ENCODE measurements around the gene INO80B.

Gene INO80B

DNA sequence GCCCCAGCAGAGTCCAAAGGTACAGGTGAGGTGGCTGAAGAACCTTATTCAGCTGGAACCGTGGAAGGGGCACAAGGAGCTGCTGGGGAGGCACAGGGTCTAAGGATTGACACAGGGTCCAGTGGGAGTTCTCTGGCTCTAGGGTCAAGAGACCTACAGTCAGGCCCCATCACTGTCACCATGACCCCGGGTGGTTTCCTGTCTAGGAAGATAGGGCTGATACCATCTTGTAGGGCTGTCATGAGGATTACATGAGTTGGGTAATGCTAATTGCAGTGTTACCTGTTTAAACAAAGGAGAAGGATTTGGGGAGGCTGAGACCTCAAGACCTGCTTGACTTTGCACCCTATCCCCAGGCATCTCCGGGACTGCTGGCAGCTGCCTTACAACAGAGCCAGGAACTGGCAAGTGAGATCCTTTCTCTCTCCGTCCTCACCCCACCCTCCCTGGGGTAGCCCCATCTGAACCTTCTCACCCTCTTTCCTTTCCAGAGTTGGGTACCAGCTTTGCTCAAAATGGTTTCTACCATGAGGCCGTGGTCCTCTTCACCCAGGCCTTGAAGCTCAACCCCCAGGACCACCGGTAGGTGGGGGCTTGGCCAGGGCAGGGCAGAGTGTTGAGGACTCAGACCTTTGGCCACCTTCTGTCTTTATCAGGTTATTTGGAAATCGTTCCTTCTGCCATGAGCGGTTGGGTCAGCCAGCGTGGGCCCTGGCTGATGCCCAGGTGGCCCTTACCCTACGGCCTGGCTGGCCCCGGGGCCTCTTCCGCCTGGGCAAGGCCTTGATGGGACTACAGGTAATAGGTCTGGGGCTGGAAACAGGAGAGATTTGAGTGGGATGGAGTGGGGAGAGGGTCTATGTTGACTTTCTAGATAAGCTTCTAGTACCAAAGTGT, 37.0 kb downstream of the INO80B start:
- FAIRE-seq: no peak
- TF ChIP-seq POLR2A (IDR thresholded peaks at IDR 0.05; ENCODE audit: low read depth, low read length): no peak
- DNase-seq (ENCODE audit: insufficient read length, low spot score): no peak

DNA sequence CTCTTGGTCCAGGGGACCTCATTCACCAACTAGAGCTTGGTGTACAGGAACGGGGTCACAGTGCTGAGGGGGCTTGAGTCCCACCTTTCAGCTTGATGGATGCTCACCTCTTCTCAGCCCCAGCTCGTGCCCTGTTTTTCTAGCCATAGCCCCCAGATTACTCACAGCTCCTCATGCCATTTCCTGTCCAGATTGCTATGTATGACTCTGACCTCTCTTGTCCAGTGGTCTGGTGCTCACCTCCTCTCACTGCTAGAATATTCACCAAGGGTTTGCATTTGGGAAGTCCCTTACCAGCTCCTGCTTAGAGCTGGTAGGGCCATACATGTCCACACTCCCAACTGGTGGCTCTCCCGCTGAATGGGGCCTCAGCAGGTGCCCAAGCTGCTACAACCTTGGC, 38.7 kb downstream of the INO80B start:
- no peak for FAIRE-seq
- TF ChIP-seq POLR2A (IDR thresholded peaks at IDR 0.05; ENCODE audit: low read depth, low read length): no peak
- DNase-seq (ENCODE audit: insufficient read length, low spot score): no peak

DNA sequence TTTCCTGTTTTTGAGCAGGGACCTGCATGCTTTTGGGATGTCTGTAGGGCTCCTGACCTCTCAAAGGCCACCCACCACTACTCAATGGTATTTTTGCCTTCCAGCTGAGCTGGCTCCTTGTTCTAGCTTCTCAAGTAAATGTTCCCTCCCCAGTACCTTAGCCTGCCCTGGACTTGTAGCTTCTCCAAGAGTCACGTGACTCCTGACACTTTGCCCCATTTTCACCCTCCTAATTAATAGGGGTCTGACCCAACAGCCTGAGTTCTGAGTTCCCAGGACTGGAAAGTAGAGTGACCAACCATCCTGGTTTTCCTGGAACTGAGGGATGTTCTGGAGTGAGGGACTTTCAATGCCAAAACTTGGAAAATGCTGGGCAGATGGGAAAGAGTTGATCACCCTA, 40.6 kb downstream of the INO80B start:
- FAIRE-seq (no peak), DNase-seq (ENCODE audit: insufficient read length, low spot score) (no peak)
- TF ChIP-seq POLR2A (IDR thresholded peaks at IDR 0.05; ENCODE audit: low read depth, low read length): no peak

DNA sequence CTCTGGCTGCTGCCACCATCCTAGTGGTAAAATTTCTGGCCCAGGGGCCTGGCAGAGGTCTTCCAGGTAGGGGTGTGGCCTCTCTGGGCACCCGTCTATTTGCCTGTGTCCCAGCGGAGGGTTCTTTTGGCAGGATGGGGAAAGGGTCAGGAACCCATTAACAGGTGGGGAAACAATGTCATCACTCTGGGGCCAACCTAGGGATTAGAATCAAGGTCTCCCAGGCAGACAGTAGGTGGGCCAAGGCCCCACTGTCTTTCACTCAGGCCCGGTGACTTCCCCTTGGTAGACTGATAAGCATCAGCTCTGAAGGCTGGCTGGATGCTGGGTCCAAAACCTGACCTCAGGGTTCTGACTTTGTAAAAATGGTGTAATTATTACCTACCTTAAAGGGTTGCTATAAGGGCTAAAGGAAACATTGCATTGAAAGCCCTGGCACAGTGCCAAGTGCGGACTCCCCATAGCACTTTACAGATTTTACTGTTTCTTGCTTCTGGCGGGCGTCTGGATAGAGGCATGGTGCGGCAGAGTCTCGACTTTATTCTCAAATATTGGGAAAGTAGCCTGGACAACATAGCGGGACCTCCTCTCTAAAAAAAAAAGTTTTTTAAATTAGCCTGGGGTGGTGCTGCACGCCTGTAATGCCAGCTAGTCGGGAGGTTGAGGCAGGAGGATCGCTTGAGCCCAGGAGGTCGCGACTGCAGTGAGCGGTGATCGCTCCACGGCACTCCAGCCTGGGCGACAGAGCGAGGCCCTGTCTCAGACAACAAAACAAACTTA, 42.3 kb downstream of the INO80B start:
- FAIRE-seq: no peak
- DNase-seq (ENCODE audit: insufficient read length, low spot score): no peak
- TF ChIP-seq POLR2A (IDR thresholded peaks at IDR 0.05; ENCODE audit: low read depth, low read length): no peak

DNA sequence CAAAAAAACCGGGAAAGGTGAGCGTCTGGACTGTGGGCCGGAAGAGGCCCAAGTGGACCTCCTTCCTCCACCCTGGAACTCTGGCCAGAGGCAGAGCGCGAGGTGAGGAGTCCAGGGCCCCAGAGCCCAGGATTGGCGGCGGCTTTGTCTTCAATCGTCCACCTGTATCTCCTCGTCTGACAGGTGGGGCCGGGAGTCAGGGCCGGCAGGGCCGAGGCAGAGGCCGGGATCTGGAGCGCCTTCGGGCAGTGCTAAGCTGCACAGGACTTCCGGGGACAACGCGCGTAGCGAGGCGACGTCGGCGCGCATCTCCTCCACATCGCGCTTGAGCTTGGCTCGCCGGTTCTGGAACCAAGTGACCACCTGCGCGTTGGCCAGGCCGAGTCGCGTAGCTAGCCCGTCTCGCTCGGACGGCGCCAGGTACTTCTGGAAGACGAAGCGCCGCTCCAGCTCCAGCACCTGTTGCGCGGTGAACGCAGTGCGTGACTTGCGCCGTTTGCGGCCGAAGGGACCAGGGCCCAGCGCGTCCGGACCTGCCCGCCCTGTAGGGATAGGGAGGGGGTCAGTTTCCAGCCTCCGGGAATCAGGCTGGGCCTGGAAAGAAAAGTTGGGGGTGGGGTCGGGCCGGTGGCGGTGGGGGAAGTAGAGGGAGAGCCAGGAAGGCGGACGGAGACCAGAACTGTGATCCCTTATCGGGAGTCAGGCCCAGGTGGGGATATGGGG, 43.1 kb downstream of the INO80B start:
- FAIRE-seq (no peak), DNase-seq (ENCODE audit: insufficient read length, low spot score) (no peak)
- TF ChIP-seq POLR2A (IDR thresholded peaks at IDR 0.05; ENCODE audit: low read depth, low read length): no peak

DNA sequence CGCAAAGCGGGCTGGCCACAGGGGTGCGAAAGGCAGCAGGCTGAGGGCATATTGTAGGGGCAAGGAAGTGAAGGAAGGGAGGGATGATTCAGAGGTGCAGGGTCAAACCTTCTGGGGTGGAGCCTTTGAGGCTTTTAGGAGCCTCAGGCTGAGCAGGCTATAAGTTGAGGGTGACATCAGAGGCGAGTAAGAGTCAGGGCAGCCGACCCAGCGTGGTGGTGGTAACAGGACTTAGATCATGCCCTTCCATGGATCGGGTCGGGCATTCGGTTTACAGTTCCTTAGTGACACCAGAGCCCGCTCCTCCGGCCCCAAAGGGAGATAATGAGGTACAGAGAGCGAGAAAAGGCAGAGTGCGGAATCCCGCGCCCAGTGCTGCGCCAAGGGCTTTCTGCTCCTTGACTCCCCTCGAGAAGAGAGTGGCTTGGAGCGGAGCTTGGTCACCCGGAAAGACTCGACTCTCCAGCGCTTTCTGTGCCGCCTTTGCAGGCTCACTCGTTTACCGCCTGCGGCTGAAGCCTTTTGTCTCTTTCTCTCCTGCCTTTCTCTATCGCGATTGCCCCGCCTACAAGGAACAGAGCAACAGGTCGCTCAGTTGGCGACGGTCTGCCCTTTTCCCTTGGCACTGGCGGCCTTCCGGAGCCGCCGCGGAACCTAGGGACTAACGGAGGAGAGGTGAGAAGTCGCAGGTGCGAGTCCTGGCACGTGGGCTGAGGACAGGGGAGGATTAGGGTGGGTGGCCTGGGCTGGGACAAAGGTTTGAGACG, 43.8 kb downstream of the INO80B start:
- no peak for FAIRE-seq
- no peak for TF ChIP-seq POLR2A (IDR thresholded peaks at IDR 0.05; ENCODE audit: low read depth, low read length)

DNA sequence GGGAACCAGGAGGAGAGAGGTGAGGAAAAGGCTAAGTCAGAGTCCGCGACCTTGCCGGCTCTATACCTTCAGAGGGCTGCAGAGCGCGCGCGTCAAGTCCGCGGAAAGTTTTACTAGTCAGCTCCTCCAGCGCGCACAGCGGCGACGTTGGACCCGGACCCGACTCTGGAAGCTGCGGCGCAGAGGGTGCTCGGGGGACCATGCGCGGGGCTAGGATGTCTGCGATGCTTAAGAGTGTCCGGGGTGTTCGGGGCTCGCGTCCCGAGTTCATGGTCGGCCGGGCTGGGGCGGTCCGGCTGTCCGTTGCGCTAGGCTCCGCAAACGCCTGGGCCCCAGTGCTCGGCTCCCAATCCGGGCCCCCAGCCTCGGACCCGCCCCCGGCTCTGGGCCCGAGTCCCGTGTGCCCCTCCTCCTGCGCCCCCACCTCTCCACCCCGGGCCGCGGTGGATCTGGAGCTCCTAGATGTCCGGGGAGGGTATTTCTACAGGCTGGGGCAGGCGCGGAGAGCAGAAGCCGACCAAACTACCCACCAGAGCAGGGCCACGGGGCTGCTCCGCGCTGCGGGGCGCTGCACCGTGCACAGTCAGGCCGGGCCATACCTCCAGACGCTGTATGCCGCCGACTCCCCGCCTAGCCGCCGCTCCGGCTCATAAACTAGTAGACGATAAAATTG, 44.5 kb downstream of the INO80B start, which contains the start of gene LBX2:
Gene LBX2 (minus strand): TSS at position 337 of the 673 bp plus-strand sequence. CDS start 66 bp downstream, at position 271.
- DNase-seq (ENCODE audit: insufficient read length, low spot score) (no peak), FAIRE-seq (no peak)
- no peak for TF ChIP-seq POLR2A (IDR thresholded peaks at IDR 0.05; ENCODE audit: low read depth, low read length)

More for the DNA sequence above, 43.8 kb downstream of the INO80B start:
- peak; percentile 75 for DNase-seq (ENCODE audit: insufficient read length, low spot score)

DNA sequence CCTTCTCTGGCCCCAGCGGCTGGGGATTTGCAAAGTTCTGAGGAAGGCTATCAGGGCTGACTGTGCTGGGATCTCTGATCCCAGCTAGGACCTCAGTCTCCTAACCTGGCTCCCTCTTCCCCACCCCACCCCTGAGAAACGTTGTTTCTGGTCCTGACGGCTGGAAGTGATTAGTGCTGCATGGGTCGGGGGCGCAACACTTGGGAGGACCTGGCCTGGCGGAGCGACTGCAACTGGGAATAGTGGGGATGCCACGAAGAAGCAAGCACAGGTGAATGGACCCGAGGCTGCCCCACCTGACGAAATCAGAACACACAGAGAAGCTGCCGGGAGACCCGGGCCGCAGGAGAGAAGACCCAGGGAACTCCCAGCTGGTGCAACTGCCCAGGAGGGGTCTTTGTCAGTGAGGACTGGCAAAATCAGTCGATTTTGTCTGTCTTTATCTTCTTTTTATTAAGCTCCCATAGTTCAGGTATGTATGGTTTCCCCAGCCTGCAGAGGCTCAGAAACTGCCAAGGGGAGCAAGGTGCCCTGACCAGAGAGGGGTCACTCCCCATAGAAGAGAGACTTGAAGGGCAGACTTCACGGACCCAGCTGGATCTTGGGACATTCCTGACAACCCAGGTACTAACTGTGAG, 45.2 kb downstream of the INO80B start:
- FAIRE-seq: no peak
- DNase-seq (ENCODE audit: insufficient read length, low spot score): no peak
- no peak for TF ChIP-seq POLR2A (IDR thresholded peaks at IDR 0.05; ENCODE audit: low read depth, low read length)

DNA sequence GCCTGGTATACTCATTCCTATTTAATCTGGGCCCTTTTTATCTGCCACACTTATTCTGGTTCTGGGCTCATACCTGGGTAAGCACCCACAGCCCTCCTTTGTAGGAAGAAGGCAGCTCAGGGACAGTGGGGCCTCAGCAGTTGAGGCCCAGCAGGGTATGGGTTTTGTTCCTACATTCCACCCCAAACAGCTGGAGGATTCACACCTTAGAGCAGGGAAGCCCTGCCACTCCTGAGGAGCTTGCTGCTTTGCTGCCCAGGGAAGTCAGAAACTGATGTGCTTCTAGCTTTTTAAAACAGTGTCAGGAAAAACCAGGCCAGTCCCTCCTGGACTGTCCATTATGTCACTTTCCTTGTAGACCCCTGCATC, 45.7 kb downstream of the INO80B start:
- no peak for TF ChIP-seq POLR2A (IDR thresholded peaks at IDR 0.05; ENCODE audit: low read depth, low read length)
- DNase-seq (ENCODE audit: insufficient read length, low spot score) (no peak), FAIRE-seq (no peak)

DNA sequence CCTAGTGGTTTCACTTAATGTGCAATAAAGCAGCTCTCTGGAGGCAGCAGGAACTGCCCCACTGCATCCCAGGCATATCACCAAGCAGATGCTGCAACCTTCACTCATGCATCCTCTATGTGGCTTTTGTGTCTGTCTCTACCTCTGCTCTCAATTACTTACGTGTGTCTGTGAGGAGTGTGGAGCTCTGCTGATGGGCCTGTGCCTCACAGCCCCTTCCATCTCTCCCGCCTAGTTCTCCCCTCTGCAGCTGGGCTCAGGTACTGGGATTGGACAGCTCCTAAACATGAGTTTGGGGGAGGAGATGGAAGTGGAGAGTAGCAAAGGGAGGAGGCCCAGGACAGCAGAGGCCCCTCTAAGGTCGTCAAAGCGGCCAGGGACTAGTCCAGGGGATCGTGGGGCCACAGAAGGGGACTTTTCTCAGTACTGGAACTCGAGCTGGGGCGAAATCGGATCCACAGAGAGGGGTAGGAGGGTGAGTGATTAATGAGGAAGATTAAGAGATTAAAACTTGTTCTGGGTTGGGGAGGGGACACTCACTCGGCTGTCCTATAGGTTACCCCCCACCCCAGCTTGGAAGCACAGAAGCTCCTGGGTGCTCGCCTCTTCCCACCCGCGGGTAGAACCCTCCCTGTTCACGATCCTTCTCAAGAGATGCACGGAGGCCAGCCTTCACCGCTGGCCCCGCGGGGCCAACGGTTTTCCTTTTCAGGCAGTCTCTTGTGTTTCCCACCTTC, 46.6 kb downstream of the INO80B start:
- DNase-seq (ENCODE audit: insufficient read length, low spot score): no peak
- FAIRE-seq: no peak
- no peak for TF ChIP-seq POLR2A (IDR thresholded peaks at IDR 0.05; ENCODE audit: low read depth, low read length)

DNA sequence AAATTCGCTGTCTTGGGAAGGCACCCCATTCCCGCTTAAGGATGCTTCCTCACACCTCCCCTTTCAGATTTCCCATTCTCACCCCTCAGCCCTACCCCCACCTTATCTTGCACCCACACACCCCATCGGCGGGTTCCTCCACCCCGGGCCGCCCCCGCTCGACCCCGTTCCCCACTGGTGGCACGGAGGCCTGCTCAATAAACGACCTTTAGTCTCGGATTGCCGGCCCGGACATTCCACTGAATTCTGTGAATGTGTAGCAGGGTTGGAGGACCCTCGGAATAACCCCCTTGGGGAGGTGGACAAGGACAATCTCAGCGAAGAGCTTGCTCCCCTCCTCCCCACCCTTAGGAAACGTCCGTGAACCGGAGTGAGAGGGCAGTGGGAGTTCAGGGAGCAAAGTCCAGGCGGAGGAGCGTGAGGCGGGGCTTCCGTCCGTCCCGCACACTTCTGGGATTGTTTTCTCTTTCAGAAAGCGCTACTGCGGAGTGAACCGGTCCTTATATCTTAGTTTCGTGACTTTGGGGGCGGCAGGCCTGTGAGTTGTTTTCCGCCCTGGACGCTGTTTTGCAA, 47.3 kb downstream of the INO80B start:
- FAIRE-seq: no peak
- no peak for TF ChIP-seq POLR2A (IDR thresholded peaks at IDR 0.05; ENCODE audit: low read depth, low read length)
- DNase-seq (ENCODE audit: insufficient read length, low spot score): no peak

Data from H54 (cell line).